Activated B cell treated with CpG ODN at 0.5 μM for 24 hours (primary cell): Measurements from ENCODE around the gene ADRA2B. TPM values are rescaled to one million over a fixed set of nuclear protein-coding genes. Genes with fewer than 3 reads are reported as not detected.
A peak's percentile ranks its signal among the peaks of the same experiment; 100 is the strongest.

Experiments used
- ATAC-seq: fragments of 200-7000 bp; cut with Tn5 transposase; one replicate; pipeline ENCODE4 v1.10.0; 2021; ENCODE audit warnings: low read depth, mild to moderate bottlenecking, moderate library complexity
- CTCF ChIA-PET: fragments of 350-600 bp; sonication (Branson Sonifier 250); formaldehyde crosslinking; loops from one replicate; lab custom pipeline; 2021; ENCODE audit warnings: antibody characterized with exemption; lab: Charles Lee
- POLR2A ChIA-PET: fragments of 350-600 bp; sonication (Branson Sonifier 250); formaldehyde crosslinking; loops from one replicate; lab custom pipeline; 2021; ENCODE audit warnings: antibody characterized with exemption; lab: Charles Lee
- DNase-seq: peaks from one replicate; pipeline ENCODE4 v3.0.0; 2022
- H3K27ac Mint-ChIP-seq: one replicate; pipeline ENCODE4 v1.8.0; 2020; ENCODE audit warnings: mixed read lengths
- H3K27me3 Mint-ChIP-seq: one replicate; pipeline ENCODE4 v1.8.0; 2021; ENCODE audit warnings: mixed read lengths
- H3K36me3 Mint-ChIP-seq: one replicate; pipeline ENCODE4 v1.8.0; 2021; ENCODE audit warnings: low read depth, mixed read lengths
- H3K4me1 Mint-ChIP-seq: one replicate; pipeline ENCODE4 v1.8.0; 2021; ENCODE audit warnings: mixed read lengths
- H3K4me3 Mint-ChIP-seq: one replicate; pipeline ENCODE4 v1.8.0; 2020; ENCODE audit warnings: mild to moderate bottlenecking, mixed read lengths
- H3K9me3 Mint-ChIP-seq: one replicate; pipeline ENCODE4 v1.8.0; 2020; ENCODE audit warnings: mixed read lengths
- intact Hi-C: fragments of 100-400 bp; cut with micrococcal nuclease; formaldehyde crosslinking; loops from one replicate; pipeline ENCODE4 v1.15.1; 2024
- total RNA-seq: library from RNA; stranded (reverse); gene quantifications from 2 replicates; pipeline ENCODE4 v1.2.3, GENCODE V29; 2022
- TF ChIP-seq, protein P1 (sequence below): fragments of 200-600 bp; IDR thresholded peaks from one replicate; pipeline ENCODE4 v1.8.0; 2022; ENCODE audit warnings: antibody characterized with exemption, mild to moderate bottlenecking

Gene ADRA2B
- total RNA-seq, 1 donor from 2014 or later, result 0.11 TPM

DNA sequence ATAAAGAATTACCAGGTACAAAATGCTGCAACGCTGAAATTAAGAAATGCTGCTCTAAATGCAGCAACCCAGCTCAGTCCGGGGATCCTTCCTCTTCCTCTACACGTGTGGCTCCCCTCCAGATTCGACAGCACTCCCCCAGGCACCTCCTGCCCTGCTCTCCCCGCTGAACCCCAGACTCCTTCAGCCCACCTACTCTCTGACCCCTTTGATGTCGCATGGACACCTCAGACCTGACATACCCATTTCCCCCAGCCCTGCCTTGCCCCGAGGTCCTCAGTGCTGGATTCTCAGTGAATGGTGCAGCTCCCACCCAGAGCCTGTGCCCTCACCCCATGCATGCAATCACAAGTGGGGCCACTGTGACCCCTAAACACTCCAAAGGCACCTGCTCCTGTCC lies 4.6 kb upstream of the ADRA2B start:
- intact Hi-C loops, result no loop called here
- CTCF ChIA-PET, result no interaction called here
- Mint-ChIP-seq H3K4me3 (no peak overlapping the region), H3K4me1 (peaks cover 21% of the 10 kb centered on the region), H3K9me3 (no peaks in the 10 kb centered on the region), H3K27me3 (peaks cover 16% of the 10 kb centered on the region), H3K27ac (no peak overlapping the region), H3K36me3 (peaks cover under 1% of the 10 kb centered on the region)
- ATAC-seq, result no peak
- no peak for DNase-seq
- TF ChIP-seq, protein P1, sequence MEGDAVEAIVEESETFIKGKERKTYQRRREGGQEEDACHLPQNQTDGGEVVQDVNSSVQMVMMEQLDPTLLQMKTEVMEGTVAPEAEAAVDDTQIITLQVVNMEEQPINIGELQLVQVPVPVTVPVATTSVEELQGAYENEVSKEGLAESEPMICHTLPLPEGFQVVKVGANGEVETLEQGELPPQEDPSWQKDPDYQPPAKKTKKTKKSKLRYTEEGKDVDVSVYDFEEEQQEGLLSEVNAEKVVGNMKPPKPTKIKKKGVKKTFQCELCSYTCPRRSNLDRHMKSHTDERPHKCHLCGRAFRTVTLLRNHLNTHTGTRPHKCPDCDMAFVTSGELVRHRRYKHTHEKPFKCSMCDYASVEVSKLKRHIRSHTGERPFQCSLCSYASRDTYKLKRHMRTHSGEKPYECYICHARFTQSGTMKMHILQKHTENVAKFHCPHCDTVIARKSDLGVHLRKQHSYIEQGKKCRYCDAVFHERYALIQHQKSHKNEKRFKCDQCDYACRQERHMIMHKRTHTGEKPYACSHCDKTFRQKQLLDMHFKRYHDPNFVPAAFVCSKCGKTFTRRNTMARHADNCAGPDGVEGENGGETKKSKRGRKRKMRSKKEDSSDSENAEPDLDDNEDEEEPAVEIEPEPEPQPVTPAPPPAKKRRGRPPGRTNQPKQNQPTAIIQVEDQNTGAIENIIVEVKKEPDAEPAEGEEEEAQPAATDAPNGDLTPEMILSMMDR, result no peak
- POLR2A ChIA-PET, result no interaction called here

- Mint-ChIP-seq H3K27ac (no peak overlapping the region), H3K27me3 (peaks cover 22% of the 10 kb centered on the region), H3K4me3 (no peak overlapping the region), H3K4me1 (peaks cover 25% of the 10 kb centered on the region), H3K36me3 (no peaks in the 10 kb centered on the region), H3K9me3 (no peaks in the 10 kb centered on the region)
- intact Hi-C loops, result no loop called here
- DNase-seq (no peak), ATAC-seq (no peak)
- POLR2A ChIA-PET, result no interaction called here
- CTCF ChIA-PET, result no interaction called here
- TF ChIP-seq, protein P1, result no peak
Measured at GRCh38 chr2:96120091-96120720, 3.8 kb upstream of the ADRA2B start.

GRCh38 chr2:96119389-96119751 lies 3.0 kb upstream of the ADRA2B start:
- ATAC-seq (no peak), DNase-seq (no peak)
- intact Hi-C loops, result loop anchor here (10.0 kb wide), 1 partner anchor 95 kb away; no protein-coding TSS in a partner anchor
- H3K9me3 Mint-ChIP-seq, result no peaks in the 10 kb centered on the region
- no peak overlapping the region for H3K27ac Mint-ChIP-seq
- H3K36me3 Mint-ChIP-seq, result no peaks in the 10 kb centered on the region
- TF ChIP-seq, protein P1, result no peak
- ChIA-PET POLR2A (no interaction called here), CTCF (interaction anchor here (3.6 kb wide), 1 partner anchor 56 kb away, joined by 35 read pairs; no protein-coding TSS in a partner anchor)
- H3K27me3 Mint-ChIP-seq, result peaks cover 22% of the 10 kb centered on the region
- H3K4me1 Mint-ChIP-seq, result peaks cover 25% of the 10 kb centered on the region
- peak overlapping the region; percentile 11 for H3K4me3 Mint-ChIP-seq

DNA sequence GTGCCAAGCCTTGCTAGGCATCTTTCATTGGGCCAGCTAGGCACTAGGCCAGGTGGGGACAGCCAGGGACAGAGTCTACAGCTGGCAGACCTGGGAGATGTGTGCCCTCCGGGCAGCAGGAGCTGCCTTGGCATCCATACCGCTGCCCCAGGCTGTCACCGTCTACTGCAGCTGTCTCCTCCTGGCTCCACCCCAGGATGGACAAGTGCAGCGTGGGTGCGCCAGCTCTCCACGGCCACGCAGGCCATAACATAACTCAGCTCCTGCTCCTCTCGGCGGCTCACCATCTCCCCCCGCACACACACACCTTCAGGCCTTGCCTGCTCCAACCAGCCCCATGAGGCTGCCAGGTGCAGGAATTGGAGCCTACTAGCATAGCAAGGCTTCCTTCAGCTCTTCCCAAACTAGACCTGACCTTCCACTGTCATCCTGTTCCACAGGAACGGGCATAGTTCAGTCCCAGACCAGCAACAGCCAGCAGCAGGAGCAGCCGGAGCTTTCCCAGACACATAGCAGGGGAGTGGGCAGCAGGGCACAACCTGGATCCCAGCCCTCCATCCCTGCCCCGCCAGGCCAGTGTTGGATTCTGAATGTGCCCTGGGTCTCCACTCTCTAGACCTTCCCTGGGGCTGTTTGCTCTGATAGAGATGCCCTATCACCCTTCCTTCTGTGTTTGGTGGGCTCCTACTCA lies 2.5 kb upstream of the ADRA2B start:
- TF ChIP-seq, protein P1, result no peak
- no peak for DNase-seq
- no peaks in the 10 kb centered on the region for H3K36me3 Mint-ChIP-seq
- no peak for ATAC-seq
- peaks cover 22% of the 10 kb centered on the region for H3K27me3 Mint-ChIP-seq
- no peak overlapping the region for H3K27ac Mint-ChIP-seq
- intact Hi-C loops, result loop anchor here (10.0 kb wide), 1 partner anchor 94 kb away; no protein-coding TSS in a partner anchor
- CTCF ChIA-PET, result interaction anchor here (0.5 to 3.6 kb wide), 2 partner anchors 56 to 161 kb away, joined by 3 to 35 read pairs; no protein-coding TSS in a partner anchor
- no peaks in the 10 kb centered on the region for H3K9me3 Mint-ChIP-seq
- peaks cover 25% of the 10 kb centered on the region for H3K4me1 Mint-ChIP-seq
- POLR2A ChIA-PET, result interaction anchor here (1.2 to 1.4 kb wide), 2 partner anchors 56 to 90 kb away, joined by 3 to 7 read pairs; partner anchors contain the start of gene STARD7
- H3K4me3 Mint-ChIP-seq, result peak overlapping the region; percentile 46
